H9 (cell line): ENCODE data around the gene TEX11. TPM values are rescaled to one million over a fixed set of nuclear protein-coding genes. Genes with fewer than 3 reads are reported as not detected.

Experiments
- DNase-seq: peaks from one replicate; pipeline ENCODE4 v3.0.0-alpha.2; 2017
- H2AFZ ChIP-seq: one replicate; pipeline ENCODE4 v1.6.1; 2013; ENCODE audit warnings: mild to moderate bottlenecking, low read length, control low read depth, moderate library complexity
- H2AK5ac ChIP-seq: 2 replicates; pipeline ENCODE4 v1.6.1; 2013; ENCODE audit warnings: low read length, control low read depth, mixed read lengths; ENCODE audit not compliant: insufficient read length
- H2BK120ac ChIP-seq: one replicate; pipeline ENCODE4 v1.6.1; 2013; ENCODE audit warnings: low read depth, mild to moderate bottlenecking, low read length, control low read depth, inconsistent platforms; ENCODE audit not compliant: poor library complexity, severe bottlenecking
- H2BK12ac ChIP-seq: 2 replicates; pipeline ENCODE4 v1.6.1; 2013; ENCODE audit warnings: low read length, control low read depth, mixed read lengths, low read depth; ENCODE audit not compliant: insufficient read length
- H2BK15ac ChIP-seq: 2 replicates; pipeline ENCODE4 v1.6.1; 2013; ENCODE audit warnings: low read depth, low read length, control low read depth
- H2BK20ac ChIP-seq: one replicate; pipeline ENCODE4 v1.6.1; 2013; ENCODE audit warnings: low read depth, mild to moderate bottlenecking, low read length, control low read depth, inconsistent platforms; ENCODE audit not compliant: poor library complexity, severe bottlenecking
- H2BK5ac ChIP-seq: 2 replicates; pipeline ENCODE4 v1.6.1; 2013; ENCODE audit warnings: low read length, control low read depth, mixed read lengths; ENCODE audit not compliant: insufficient read length
- H3K14ac ChIP-seq: 2 replicates; pipeline ENCODE4 v1.6.1; 2013; ENCODE audit warnings: low read length, control low read depth; ENCODE audit not compliant: insufficient read depth
- H3K18ac ChIP-seq: 2 replicates; pipeline ENCODE4 v1.6.1; 2013; ENCODE audit warnings: low read depth, mild to moderate bottlenecking, mixed read lengths, low read length, control low read depth; ENCODE audit not compliant: insufficient read length
- H3K23ac ChIP-seq: 2 replicates; pipeline ENCODE4 v1.6.1; 2013; ENCODE audit warnings: low read length, control low read depth, mixed read lengths, low read depth; ENCODE audit not compliant: insufficient read length
- H3K23me2 ChIP-seq: 2 replicates; pipeline ENCODE4 v1.6.1; 2013; ENCODE audit warnings: low read depth, mild to moderate bottlenecking, mixed read lengths, low read length, control low read depth; ENCODE audit not compliant: insufficient read length, poor library complexity, severe bottlenecking
- H3K27ac ChIP-seq: 2 replicates; pipeline ENCODE4 v1.5.1; 2013; ENCODE audit warnings: low read length, control low read depth, mixed read lengths, low read depth; ENCODE audit not compliant: insufficient read length
- H3K27me3 ChIP-seq: 2 replicates; pipeline ENCODE4 v1.6.1; 2013; ENCODE audit warnings: low read length, control low read depth, inconsistent platforms; ENCODE audit not compliant: insufficient read depth
- H3K4ac ChIP-seq: 2 replicates; pipeline ENCODE4 v1.6.1; 2013; ENCODE audit warnings: low read depth, mild to moderate bottlenecking, control low read depth, inconsistent platforms, low read length, moderate library complexity
- H3K4me1 ChIP-seq: 2 replicates; pipeline ENCODE4 v1.6.1; 2013; ENCODE audit warnings: low read length, control low read depth, inconsistent platforms; ENCODE audit not compliant: insufficient read depth
- H3K4me2 ChIP-seq: 2 replicates; pipeline ENCODE4 v1.6.1; 2013; ENCODE audit warnings: low read length, control low read depth, mixed read lengths; ENCODE audit not compliant: insufficient read length, insufficient read depth
- H3K56ac ChIP-seq: 2 replicates; pipeline ENCODE4 v1.6.1; 2013; ENCODE audit warnings: low read depth, mild to moderate bottlenecking, mixed read lengths, low read length, control low read depth; ENCODE audit not compliant: insufficient read length
- H3K79me1 ChIP-seq: 2 replicates; pipeline ENCODE4 v1.6.1; 2013; ENCODE audit warnings: low read depth, mild to moderate bottlenecking, moderate library complexity, low read length, control low read depth, inconsistent platforms; ENCODE audit not compliant: insufficient read depth, poor library complexity, severe bottlenecking
- H3K79me2 ChIP-seq: 2 replicates; pipeline ENCODE4 v1.6.1; 2013; ENCODE audit warnings: low read length, control low read depth, inconsistent platforms; ENCODE audit not compliant: insufficient read depth
- H3K9ac ChIP-seq: 2 replicates; pipeline ENCODE4 v1.6.1; 2013; ENCODE audit warnings: low read length, control low read depth, mixed read lengths; ENCODE audit not compliant: insufficient read length; ENCODE audit errors: extremely low read depth
- H3K9me3 ChIP-seq: one replicate; pipeline ENCODE4 v1.6.1; 2013; ENCODE audit warnings: low read depth, low read length, inconsistent platforms; ENCODE audit not compliant: control insufficient read depth
- H3T11ph ChIP-seq: one replicate; pipeline ENCODE4 v1.6.1; 2013; ENCODE audit warnings: mild to moderate bottlenecking, low read length, control low read depth, inconsistent platforms
- H4K20me1 ChIP-seq: one replicate; pipeline ENCODE4 v1.6.1; 2013; ENCODE audit not compliant: control insufficient read depth, insufficient read length, insufficient read depth
- H4K5ac ChIP-seq: 2 replicates; pipeline ENCODE4 v1.6.1; 2013; ENCODE audit warnings: low read depth, mild to moderate bottlenecking, mixed read lengths, low read length, control low read depth; ENCODE audit not compliant: insufficient read length
- H4K8ac ChIP-seq: replicated peaks from 2 replicates; pipeline ENCODE4 v1.6.1; 2013; ENCODE audit warnings: low read length, control low read depth, mixed read lengths, low read depth; ENCODE audit not compliant: insufficient read length
- H4K91ac ChIP-seq: 2 replicates; pipeline ENCODE4 v1.6.1; 2013; ENCODE audit warnings: low read depth, mild to moderate bottlenecking, moderate library complexity, mixed read lengths, low read length, control low read depth; ENCODE audit not compliant: insufficient read length
- H3K27ac Mint-ChIP-seq, 3 experiments: 2 replicates in 2 of 3; 3 replicates in 1 of 3; pipeline ENCODE4 v1.8.0; 2020 to 2021; ENCODE audit warnings: mixed read lengths in 3 of 3, mild to moderate bottlenecking in 1 of 3, moderate library complexity in 1 of 3
- H3K27me3 Mint-ChIP-seq: 2 replicates; pipeline ENCODE4 v1.8.0; 2021; ENCODE audit warnings: low read depth, mild to moderate bottlenecking, moderate library complexity, mixed read lengths
- H3K36me3 Mint-ChIP-seq, 3 experiments: 2 replicates in 2 of 3; 3 replicates in 1 of 3; pipeline ENCODE4 v1.8.0; 2020 to 2021; ENCODE audit warnings: low read depth in 3 of 3, mixed read lengths in 3 of 3; ENCODE audit not compliant: insufficient read depth in 1 of 3
- H3K4me1 Mint-ChIP-seq, 2 experiments: 2 replicates each; pipeline ENCODE4 v1.8.0; 2020; ENCODE audit warnings: mixed read lengths in 2 of 2
- H3K4me3 Mint-ChIP-seq, 2 experiments: 2 replicates in 1 of 2; 3 replicates in 1 of 2; pipeline ENCODE4 v1.8.0; 2020 to 2021; ENCODE audit warnings: mild to moderate bottlenecking in 2 of 2, mixed read lengths in 2 of 2, moderate library complexity in 1 of 2
- H3K9me3 Mint-ChIP-seq, 2 experiments: 2 replicates in 1 of 2; 3 replicates in 1 of 2; pipeline ENCODE4 v1.8.0; 2020; ENCODE audit warnings: mild to moderate bottlenecking in 2 of 2, mixed read lengths in 2 of 2, moderate library complexity in 1 of 2
- CTCF ChIP-seq: fragments of 200-600 bp; sonication (generic); conservative IDR thresholded peaks from 3 replicates; pipeline ENCODE4 v1.8.0; 2021; ENCODE audit warnings: antibody characterized with exemption, mild to moderate bottlenecking
- WGBS: extraction: QIAGEN DNeasy Blood & Tissue Kit; methylation state at CpG from one replicate; pipeline ENCODE4 v1.1.7; 2013; ENCODE audit warnings: missing lambda C conversion rate, low lambda C conversion rate, mixed read lengths; ENCODE audit not compliant: insufficient read length; ENCODE audit errors: extremely low coverage; 5-methylcytosine and 5-hydroxymethylcytosine counted together
- total RNA-seq: library from RNA; stranded (reverse); gene quantifications from 2 replicates; pipeline ENCODE4 v1.2.1, GENCODE V29; 2021

TEX11 gene
- total RNA-seq, 1 experiment from 2014 or later: 0.22 TPM

DNA sequence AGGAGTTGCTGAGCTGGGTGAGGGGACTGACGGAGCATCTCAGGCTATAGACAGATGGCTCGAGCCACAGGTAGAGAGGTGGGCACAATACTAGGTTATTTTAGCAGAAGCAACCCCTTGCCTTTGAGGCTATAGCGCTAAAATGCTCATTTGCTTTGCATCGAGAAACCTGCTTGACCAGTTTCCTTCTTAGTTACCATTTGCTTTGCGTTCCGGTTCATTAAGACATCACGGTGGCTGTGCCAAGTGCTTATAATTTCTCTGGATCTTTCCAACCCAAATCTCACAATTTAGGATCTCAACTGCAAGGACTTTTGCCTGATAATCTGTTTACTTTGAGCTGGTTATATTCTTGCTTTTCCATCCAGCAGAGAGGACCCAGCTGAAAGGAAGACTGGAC, 423.0 kb downstream of the TEX11 start:
- Mint-ChIP-seq H3K9me3 (peaks cover 63 to 67% of the 10 kb centered on the region in 2 experiments), H3K27ac (no peak overlapping the region), H3K4me3 (no peak overlapping the region), H3K4me1 (peaks cover 32 to 41% of the 10 kb centered on the region in 2 experiments), H3K36me3 (peaks cover 26 to 74% (median 54%) of the 10 kb centered on the region in 3 experiments), H3K27me3 (no peaks in the 10 kb centered on the region)
- Histone ChIP-seq H3K79me2 (no peaks in the 10 kb centered on the region), H4K91ac (no peak overlapping the region), H3T11ph (no peak overlapping the region), H2BK20ac (no peak overlapping the region), H3K4ac (no peak overlapping the region), H3K56ac (no peak overlapping the region), H4K8ac (no peak overlapping the region), H3K4me1 (no peaks in the 10 kb centered on the region; the same call in 1 of the 2 replicates), H3K9ac (no peak overlapping the region), H2BK120ac (no peak overlapping the region), H3K23ac (no peak overlapping the region), H4K20me1 (no peaks in the 10 kb centered on the region), H3K27ac (no peak overlapping the region), H2BK5ac (no peak overlapping the region), H3K9me3 (peaks cover 28% of the 10 kb centered on the region), H3K23me2 (no peaks in the 10 kb centered on the region), H2BK12ac (no peak overlapping the region), H4K5ac (no peak overlapping the region), H2BK15ac (no peak overlapping the region), H3K27me3 (no peaks in the 10 kb centered on the region), H3K4me2 (no peak overlapping the region), H3K79me1 (peaks cover 3% of the 10 kb centered on the region), H3K14ac (no peak overlapping the region), H2AK5ac (no peak overlapping the region), H2AFZ (no peak overlapping the region), H3K18ac (no peak overlapping the region)
- WGBS: no CpG with 5 or more reads among the region's 7 CpGs
- no peak for DNase-seq
- no peak for TF ChIP-seq CTCF
